HepG2 (cell line): ENCODE data around the gene RIOK3. TPM values are rescaled to one million over a fixed set of nuclear protein-coding genes. Genes with fewer than 3 reads are reported as not detected.

Source experiments
- ADNP ChIP-seq: sonication (generic); formaldehyde crosslinking; IDR thresholded peaks from 2 replicates; pipeline ENCODE4 v1.4.0; 2020; ENCODE audit warnings: missing genetic modification reagents
- CREB1 ChIP-seq, 2 experiments: fragments of 450-650 bp in 1 of 2; IDR thresholded peaks; 2 replicates each; pipeline ENCODE4 v1.6.1; 2016 to 2017; ENCODE audit warnings: control low read depth in 1 of 2, mild to moderate bottlenecking in 1 of 2, missing compliant biosample characterization in 1 of 2, missing genetic modification characterization in 1 of 2
- DPF2 ChIP-seq: sonication (generic); formaldehyde crosslinking; IDR thresholded peaks from 2 replicates; pipeline ENCODE4 v1.4.0; 2020; ENCODE audit warnings: mild to moderate bottlenecking, low read depth, missing genetic modification reagents, borderline replicate concordance
- ETV6 ChIP-seq: sonication (generic); formaldehyde crosslinking; conservative IDR thresholded peaks from 2 replicates; pipeline ENCODE4 v1.4.0; 2020; ENCODE audit warnings: missing genetic modification reagents
- JUND ChIP-seq: sonication (generic); formaldehyde crosslinking; IDR thresholded peaks from 2 replicates; pipeline ENCODE4 v1.8.0; 2022; ENCODE audit warnings: mild to moderate bottlenecking, missing genetic modification reagents
- MTA1 ChIP-seq: sonication (generic); formaldehyde crosslinking; IDR thresholded peaks from 2 replicates; pipeline ENCODE4 v1.4.0; 2020; ENCODE audit warnings: missing genetic modification reagents, mild to moderate bottlenecking, borderline replicate concordance
- NAIF1 ChIP-seq: sonication (generic); formaldehyde crosslinking; IDR thresholded peaks from 2 replicates; pipeline ENCODE4 v1.5.0; 2020; ENCODE audit warnings: mild to moderate bottlenecking, missing genetic modification reagents, borderline replicate concordance
- POLR2A ChIP-seq, 2 experiments: IDR thresholded peaks; 2 replicates each; pipeline ENCODE4 v1.6.1; 2011; ENCODE audit warnings: low read depth in 2 of 2, low read length in 2 of 2, mild to moderate bottlenecking in 1 of 2, moderate library complexity in 1 of 2; ENCODE audit not compliant: insufficient read depth in 1 of 2
- PRPF4 ChIP-seq: fragments of 200-400 bp; formaldehyde crosslinking; IDR thresholded peaks from 2 replicates; pipeline ENCODE4 v1.6.1; 2016; ENCODE audit warnings: low read length, low read depth; ENCODE audit not compliant: poor library complexity, severe bottlenecking
- RFX5 ChIP-seq: IDR thresholded peaks from 2 replicates; pipeline ENCODE4 v1.6.1; 2011; ENCODE audit warnings: low read depth, low read length, improper control_type of control experiment
- TBL1XR1 ChIP-seq: fragments of 150-350 bp; IDR thresholded peaks from 2 replicates; pipeline ENCODE4 v1.6.1; 2014; ENCODE audit warnings: borderline replicate concordance, low read length; ENCODE audit not compliant: partially characterized antibody
- ZFP62 ChIP-seq: sonication (generic); formaldehyde crosslinking; IDR thresholded peaks from 2 replicates; pipeline ENCODE4 v1.4.0; 2020; ENCODE audit warnings: missing genetic modification reagents
- ZNF292 ChIP-seq: sonication (generic); formaldehyde crosslinking; IDR thresholded peaks from 2 replicates; pipeline ENCODE4 v1.8.1; 2022; ENCODE audit warnings: mild to moderate bottlenecking, low read depth, missing genetic modification reagents, borderline replicate concordance
- ZNF329 ChIP-seq: sonication (generic); formaldehyde crosslinking; IDR thresholded peaks from 2 replicates; pipeline ENCODE4 v1.9.0; 2021; ENCODE audit warnings: low read depth, mild to moderate bottlenecking, missing genetic modification reagents
- ZNF354B ChIP-seq: sonication (generic); formaldehyde crosslinking; IDR thresholded peaks from 2 replicates; pipeline ENCODE4 v1.8.0; 2022; ENCODE audit warnings: mild to moderate bottlenecking, missing genetic modification reagents
- ZNF451 ChIP-seq: sonication (generic); formaldehyde crosslinking; IDR thresholded peaks from 2 replicates; pipeline ENCODE4 v1.5.0; 2020; ENCODE audit warnings: mild to moderate bottlenecking, missing genetic modification reagents
- ZNF501 ChIP-seq: sonication (generic); formaldehyde crosslinking; IDR thresholded peaks from 2 replicates; pipeline ENCODE4 v1.5.1; 2020; ENCODE audit warnings: mild to moderate bottlenecking, moderate library complexity, missing genetic modification reagents
- ZNF549 ChIP-seq: sonication (generic); formaldehyde crosslinking; IDR thresholded peaks from 2 replicates; pipeline ENCODE4 v1.5.0; 2020; ENCODE audit warnings: missing genetic modification reagents
- polyA plus RNA-seq, 8 experiments: library from polyadenylated mRNA; depleted of rRNA in 3 of 8; stranded (reverse) in 7 of 8; unstranded in 1 of 8; fragments of >200 nt; fragmentation: Illumina TruSeq in 4 of 8; extraction: Trizol in 4 of 8; gene quantifications; 2 replicates each; pipeline versions ENCODE4 v1.2.1 to v1.2.3, GENCODE V29; 2011 to 2016; ENCODE audit warnings: low read depth in 4 of 8, missing spikeins in 1 of 8, mixed read lengths in 1 of 8; ENCODE audit not compliant: insufficient read depth in 1 of 8
- total RNA-seq, 5 experiments: library from RNA; depleted of rRNA; stranded (reverse); fragments of >200 nt; fragmentation: Illumina TruSeq; extraction: Trizol; gene quantifications; 2 replicates each; pipeline ENCODE4 v1.2.3, GENCODE V29; 2016; ENCODE audit warnings: low read depth in 1 of 5
- TF ChIP-seq, protein P1 (sequence below): IDR thresholded peaks from 2 replicates; pipeline ENCODE4 v1.6.1; 2016; ENCODE audit warnings: mild to moderate bottlenecking, missing biosample characterization, missing genetic modification reagents
- TF ChIP-seq, protein P2 (sequence below), 2 experiments: sonication (generic) in 1 of 2; formaldehyde crosslinking in 1 of 2; IDR thresholded peaks; 2 replicates each; pipeline versions ENCODE4 v1.4.0 to v1.6.1; 2016 to 2020; ENCODE audit warnings: borderline replicate concordance in 1 of 2, low read depth in 1 of 2, mild to moderate bottlenecking in 1 of 2, missing genetic modification reagents in 1 of 2
- TF ChIP-seq, protein P3 (sequence below): IDR thresholded peaks from 2 replicates; pipeline ENCODE4 v1.6.1; 2016; ENCODE audit warnings: missing compliant biosample characterization, missing genetic modification reagents, borderline replicate concordance
- TF ChIP-seq, protein P4 (sequence below): sonication (generic); formaldehyde crosslinking; IDR thresholded peaks from 2 replicates; pipeline ENCODE4 v1.4.0; 2020; ENCODE audit warnings: missing genetic modification reagents

Gene RIOK3
- total and polyA plus RNA-seq, 2 of the 13 experiments (the other 11 are each of a cell fraction or from before 2014, with no cell fraction given) = 26.7 to 36.0 TPM

DNA sequence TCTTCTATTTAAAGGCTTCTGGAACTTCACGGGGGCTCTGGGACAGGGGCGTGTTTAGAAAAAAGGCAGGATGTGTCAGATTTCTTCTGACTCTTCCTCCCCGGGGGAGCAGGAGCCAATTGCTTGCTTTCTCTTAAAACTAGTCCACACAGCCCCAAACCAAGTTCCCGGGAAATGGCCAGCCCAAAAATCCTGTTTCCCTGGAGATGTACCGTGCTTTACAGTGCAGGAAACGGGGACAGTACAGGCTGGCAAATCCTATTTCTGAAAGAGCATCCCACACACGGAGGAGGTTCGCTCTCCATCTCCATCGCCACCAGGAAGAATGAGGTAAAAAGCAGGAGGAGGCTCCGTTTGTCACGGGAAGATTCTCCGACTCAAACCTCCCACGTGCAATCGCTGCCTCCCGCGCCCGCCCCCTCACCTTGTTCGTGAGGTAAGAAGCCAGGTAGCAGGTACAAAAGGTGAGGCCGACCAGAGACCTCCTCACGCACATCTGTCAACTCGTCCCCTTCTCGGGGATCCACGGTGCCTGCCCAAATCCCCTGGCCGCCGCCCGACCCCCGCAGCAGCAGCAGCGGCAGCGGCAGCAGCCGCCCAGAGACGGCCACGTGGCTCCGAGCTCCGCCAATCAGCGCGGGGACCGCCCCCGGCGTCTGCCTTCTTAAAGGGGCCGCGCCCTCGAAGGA, 15.6 kb upstream of the RIOK3 start (continued):
- TF ChIP-seq ZNF354B (CRISPR knock-in tag) = no peak
- no peak for TF ChIP-seq ZNF329 (CRISPR knock-in tag)
- TF ChIP-seq, protein P1, sequence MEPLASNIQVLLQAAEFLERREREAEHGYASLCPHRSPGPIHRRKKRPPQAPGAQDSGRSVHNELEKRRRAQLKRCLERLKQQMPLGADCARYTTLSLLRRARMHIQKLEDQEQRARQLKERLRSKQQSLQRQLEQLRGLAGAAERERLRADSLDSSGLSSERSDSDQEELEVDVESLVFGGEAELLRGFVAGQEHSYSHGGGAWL (CRISPR knock-in tag) = peak; percentile 76
- TF ChIP-seq POLR2A (IDR thresholded peaks at IDR 0.05; ENCODE audit: insufficient read depth in 1 of 2, low read depth in 2 of 2, low read length in 2 of 2) = peak; percentile 26 to 81; a peak in 3 of 4 replicates
- no peak; the same call in 1 of the 2 replicates for TF ChIP-seq NAIF1
- no peak for TF ChIP-seq ADNP (CRISPR knock-in tag)
- TF ChIP-seq, protein P2, sequence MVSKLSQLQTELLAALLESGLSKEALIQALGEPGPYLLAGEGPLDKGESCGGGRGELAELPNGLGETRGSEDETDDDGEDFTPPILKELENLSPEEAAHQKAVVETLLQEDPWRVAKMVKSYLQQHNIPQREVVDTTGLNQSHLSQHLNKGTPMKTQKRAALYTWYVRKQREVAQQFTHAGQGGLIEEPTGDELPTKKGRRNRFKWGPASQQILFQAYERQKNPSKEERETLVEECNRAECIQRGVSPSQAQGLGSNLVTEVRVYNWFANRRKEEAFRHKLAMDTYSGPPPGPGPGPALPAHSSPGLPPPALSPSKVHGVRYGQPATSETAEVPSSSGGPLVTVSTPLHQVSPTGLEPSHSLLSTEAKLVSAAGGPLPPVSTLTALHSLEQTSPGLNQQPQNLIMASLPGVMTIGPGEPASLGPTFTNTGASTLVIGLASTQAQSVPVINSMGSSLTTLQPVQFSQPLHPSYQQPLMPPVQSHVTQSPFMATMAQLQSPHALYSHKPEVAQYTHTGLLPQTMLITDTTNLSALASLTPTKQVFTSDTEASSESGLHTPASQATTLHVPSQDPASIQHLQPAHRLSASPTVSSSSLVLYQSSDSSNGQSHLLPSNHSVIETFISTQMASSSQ (IDR thresholded peaks at IDR 0.05; ENCODE audit: low read depth) = no peak
- TF ChIP-seq, protein P2 (CRISPR knock-in tag; IDR thresholded peaks at IDR 0.05; ENCODE audit: borderline replicate concordance) = no peak
- no peak for TF ChIP-seq ETV6
- TF ChIP-seq ZNF549 (CRISPR knock-in tag) = no peak
- TF ChIP-seq ZNF292 (CRISPR knock-in tag) = no peak
- TF ChIP-seq MTA1 = peak; percentile 55; the same call in 1 of the 2 replicates
- TF ChIP-seq PRPF4 = no peak
- TF ChIP-seq, protein P3, sequence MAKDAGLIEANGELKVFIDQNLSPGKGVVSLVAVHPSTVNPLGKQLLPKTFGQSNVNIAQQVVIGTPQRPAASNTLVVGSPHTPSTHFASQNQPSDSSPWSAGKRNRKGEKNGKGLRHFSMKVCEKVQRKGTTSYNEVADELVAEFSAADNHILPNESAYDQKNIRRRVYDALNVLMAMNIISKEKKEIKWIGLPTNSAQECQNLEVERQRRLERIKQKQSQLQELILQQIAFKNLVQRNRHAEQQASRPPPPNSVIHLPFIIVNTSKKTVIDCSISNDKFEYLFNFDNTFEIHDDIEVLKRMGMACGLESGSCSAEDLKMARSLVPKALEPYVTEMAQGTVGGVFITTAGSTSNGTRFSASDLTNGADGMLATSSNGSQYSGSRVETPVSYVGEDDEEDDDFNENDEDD (CRISPR knock-in tag) = 0 out of 2 replicates have a peak, but pooled peaks have one; percentile 66
- TF ChIP-seq, protein P4, sequence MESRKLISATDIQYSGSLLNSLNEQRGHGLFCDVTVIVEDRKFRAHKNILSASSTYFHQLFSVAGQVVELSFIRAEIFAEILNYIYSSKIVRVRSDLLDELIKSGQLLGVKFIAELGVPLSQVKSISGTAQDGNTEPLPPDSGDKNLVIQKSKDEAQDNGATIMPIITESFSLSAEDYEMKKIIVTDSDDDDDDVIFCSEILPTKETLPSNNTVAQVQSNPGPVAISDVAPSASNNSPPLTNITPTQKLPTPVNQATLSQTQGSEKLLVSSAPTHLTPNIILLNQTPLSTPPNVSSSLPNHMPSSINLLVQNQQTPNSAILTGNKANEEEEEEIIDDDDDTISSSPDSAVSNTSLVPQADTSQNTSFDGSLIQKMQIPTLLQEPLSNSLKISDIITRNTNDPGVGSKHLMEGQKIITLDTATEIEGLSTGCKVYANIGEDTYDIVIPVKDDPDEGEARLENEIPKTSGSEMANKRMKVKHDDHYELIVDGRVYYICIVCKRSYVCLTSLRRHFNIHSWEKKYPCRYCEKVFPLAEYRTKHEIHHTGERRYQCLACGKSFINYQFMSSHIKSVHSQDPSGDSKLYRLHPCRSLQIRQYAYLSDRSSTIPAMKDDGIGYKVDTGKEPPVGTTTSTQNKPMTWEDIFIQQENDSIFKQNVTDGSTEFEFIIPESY = no peak
- TF ChIP-seq CREB1 (IDR thresholded peaks at IDR 0.05) = no peak
- no peak for TF ChIP-seq CREB1 (CRISPR knock-in tag; IDR thresholded peaks at IDR 0.05)
- TF ChIP-seq JUND (CRISPR knock-in tag) = no peak
- no peak for TF ChIP-seq RFX5
- 0 out of 2 replicates have a peak, but pooled peaks have one; percentile 66 for TF ChIP-seq ZNF451 (CRISPR knock-in tag)
- peak; percentile 45 for TF ChIP-seq ZNF501 (CRISPR knock-in tag)
- peak; percentile 18 for TF ChIP-seq TBL1XR1
- no peak for TF ChIP-seq ZFP62 (CRISPR knock-in tag)
- no peak for TF ChIP-seq DPF2 (CRISPR knock-in tag)
